ENCODE data around the gene HOXC12. TPM values are rescaled to one million over a fixed set of nuclear protein-coding genes. Genes with fewer than 3 reads are reported as not detected.

The HOXC12 gene
- total and polyA plus RNA-seq, 4 donors, result not detected

GRCh38 chr12:53927220-53928029 lies 27.3 kb upstream of the HOXC12 start (continued):
- TF ChIP-seq TAF1 (conservative IDR thresholded peaks at IDR 0.05), result no peak

GRCh38 chr12:53928054-53928835 lies 26.5 kb upstream of the HOXC12 start:
- no peak for DNase-seq (ENCODE audit: low spot score)
- Histone ChIP-seq H3K27me3 (ENCODE audit: control insufficient read depth in 4 of 4, insufficient read depth in 4 of 4, low read length in 3 of 4) (peaks cover 7 to 49% (median 28%) of the 10 kb centered on the region in 4 donors), H3K27ac (ENCODE audit: low read depth in 1 of 2, low read length in 2 of 2) (no peak overlapping the region), H3K9ac (ENCODE audit: low read depth in 1 of 2, low read length in 2 of 2) (no peak overlapping the region), H3K9me3 (ENCODE audit: control insufficient read depth in 4 of 4, low read length in 3 of 4) (no peaks in the 10 kb centered on the region), H3K4me1 (ENCODE audit: control insufficient read depth in 4 of 4, insufficient read depth in 4 of 4, low read length in 3 of 4) (no peaks in the 10 kb centered on the region), H3K4me3 (ENCODE audit: low read depth in 1 of 3, low read length in 3 of 3) (no peak overlapping the region), H3K36me3 (ENCODE audit: control insufficient read depth in 4 of 4, insufficient read depth in 3 of 4, low read depth in 1 of 4, low read length in 3 of 4) (no peaks in the 10 kb centered on the region)
- no peak for TF ChIP-seq JUND (IDR thresholded peaks at IDR 0.05)
- TF ChIP-seq NR2F2 (IDR thresholded peaks at IDR 0.05), result no peak
- TF ChIP-seq MAX (IDR thresholded peaks at IDR 0.05), result no peak
- TF ChIP-seq ATF3 (IDR thresholded peaks at IDR 0.05), result no peak
- no peak for TF ChIP-seq GABPA (IDR thresholded peaks at IDR 0.05 in 1 of 2, conservative IDR thresholded peaks at IDR 0.05 in 1 of 2)
- TF ChIP-seq RXRA (IDR thresholded peaks at IDR 0.05), result no peak
- no peak for TF ChIP-seq HNF4A (conservative IDR thresholded peaks at IDR 0.05)
- no peak for TF ChIP-seq ZBTB33 (IDR thresholded peaks at IDR 0.05)
- TF ChIP-seq CTCF (IDR thresholded peaks at IDR 0.05; ENCODE audit: low read depth, low read length, missing input control), result no peak
- no peak for TF ChIP-seq FOXA2 (IDR thresholded peaks at IDR 0.05)
- no peak for TF ChIP-seq EGR1 (IDR thresholded peaks at IDR 0.05; ENCODE audit: low read depth in 2 of 2)
- TF ChIP-seq REST (IDR thresholded peaks at IDR 0.05), result no peak
- 8% methylated on average over 31 of the region's 31 CpGs for WGBS

All from liver (tissue), 9 donors.